Ishikawa (cell line): ENCODE measurements around the gene KDM4B.

Experiments used
- CEBPB ChIP-seq: IDR thresholded peaks from 2 replicates; pipeline ENCODE4 v1.6.1; 2012
- CREB1 ChIP-seq: IDR thresholded peaks from 2 replicates; pipeline ENCODE4 v1.6.1; 2012; ENCODE audit warnings: low read depth
- EGR1 ChIP-seq: IDR thresholded peaks from 2 replicates; pipeline ENCODE4 v1.6.1; 2012
- EP300 ChIP-seq: IDR thresholded peaks from 2 replicates; pipeline ENCODE4 v1.6.1; 2012; ENCODE audit warnings: borderline replicate concordance
- FOXM1 ChIP-seq: IDR thresholded peaks from 2 replicates; pipeline ENCODE4 v1.6.1; 2012; ENCODE audit warnings: low read depth, borderline replicate concordance
- NFIC ChIP-seq: IDR thresholded peaks from 2 replicates; pipeline ENCODE4 v1.6.1; 2012
- RAD21 ChIP-seq: IDR thresholded peaks from 2 replicates; pipeline ENCODE4 v1.6.1; 2012; ENCODE audit warnings: low read depth
- TAF1 ChIP-seq: IDR thresholded peaks from 2 replicates; pipeline ENCODE4 v1.6.1; 2012; ENCODE audit warnings: low read depth, mild to moderate bottlenecking
- TCF12 ChIP-seq: IDR thresholded peaks from 2 replicates; pipeline ENCODE4 v1.6.1; 2012; ENCODE audit warnings: low read depth
- TEAD4 ChIP-seq: IDR thresholded peaks from 2 replicates; pipeline ENCODE4 v1.6.1; 2012
- YY1 ChIP-seq: IDR thresholded peaks from 2 replicates; pipeline ENCODE4 v1.6.1; 2012; ENCODE audit warnings: low read depth
- ZBTB7A ChIP-seq: IDR thresholded peaks from 2 replicates; pipeline ENCODE4 v1.6.1; 2012; ENCODE audit warnings: low read depth
- TF ChIP-seq, protein P1 (sequence below): IDR thresholded peaks from 2 replicates; pipeline ENCODE4 v1.6.1; 2012
- TF ChIP-seq, protein P2 (sequence below): IDR thresholded peaks from 2 replicates; pipeline ENCODE4 v1.6.1; 2012; ENCODE audit warnings: low read depth, mild to moderate bottlenecking
- TF ChIP-seq, protein P3 (sequence below): IDR thresholded peaks from 2 replicates; pipeline ENCODE4 v1.6.1; 2012

The KDM4B gene

DNA sequence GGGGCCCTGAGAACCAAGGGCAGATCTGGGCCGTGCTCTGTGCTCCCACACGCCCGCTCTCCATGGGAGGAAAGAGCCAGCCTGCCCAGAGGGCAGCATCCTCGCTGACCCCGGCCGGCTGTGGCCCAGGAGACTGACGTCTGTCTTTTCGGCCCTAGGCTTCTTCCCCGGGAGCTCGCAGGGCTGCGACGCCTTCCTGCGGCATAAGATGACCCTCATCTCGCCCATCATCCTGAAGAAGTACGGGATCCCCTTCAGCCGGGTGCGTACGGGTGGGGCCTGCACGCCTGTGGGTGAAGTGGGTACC is 108.2 kb downstream of the KDM4B start:
- TF ChIP-seq YY1 (no peak), NFIC (no peak), TEAD4 (no peak), TCF12 (no peak), EGR1 (no peak)
- TF ChIP-seq, protein P1, sequence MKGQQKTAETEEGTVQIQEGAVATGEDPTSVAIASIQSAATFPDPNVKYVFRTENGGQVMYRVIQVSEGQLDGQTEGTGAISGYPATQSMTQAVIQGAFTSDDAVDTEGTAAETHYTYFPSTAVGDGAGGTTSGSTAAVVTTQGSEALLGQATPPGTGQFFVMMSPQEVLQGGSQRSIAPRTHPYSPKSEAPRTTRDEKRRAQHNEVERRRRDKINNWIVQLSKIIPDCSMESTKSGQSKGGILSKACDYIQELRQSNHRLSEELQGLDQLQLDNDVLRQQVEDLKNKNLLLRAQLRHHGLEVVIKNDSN: no peak

DNA sequence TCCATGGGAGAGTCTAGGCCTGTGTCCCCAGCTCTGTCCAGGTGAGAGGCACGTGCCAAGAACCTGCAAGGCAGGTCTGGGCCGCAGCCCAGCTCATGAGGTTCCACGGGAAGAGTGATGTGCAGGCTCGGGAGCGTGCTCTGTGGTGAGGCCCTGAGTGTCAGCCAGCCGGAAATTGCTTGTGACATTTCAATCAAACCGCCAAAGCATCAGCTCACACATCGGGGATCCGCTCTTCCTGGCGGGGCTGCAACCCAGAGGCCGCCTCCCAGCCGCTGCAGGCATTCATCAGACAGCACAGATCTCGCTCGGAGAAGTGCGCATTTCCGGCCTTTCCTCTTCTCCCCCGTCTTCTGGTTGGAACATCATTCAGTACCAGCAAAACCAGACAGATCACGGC is 109.3 kb downstream of the KDM4B start:
- TF ChIP-seq, protein P1: no peak
- no peak for TF ChIP-seq YY1
- no peak for TF ChIP-seq CEBPB
- TF ChIP-seq, protein P2, sequence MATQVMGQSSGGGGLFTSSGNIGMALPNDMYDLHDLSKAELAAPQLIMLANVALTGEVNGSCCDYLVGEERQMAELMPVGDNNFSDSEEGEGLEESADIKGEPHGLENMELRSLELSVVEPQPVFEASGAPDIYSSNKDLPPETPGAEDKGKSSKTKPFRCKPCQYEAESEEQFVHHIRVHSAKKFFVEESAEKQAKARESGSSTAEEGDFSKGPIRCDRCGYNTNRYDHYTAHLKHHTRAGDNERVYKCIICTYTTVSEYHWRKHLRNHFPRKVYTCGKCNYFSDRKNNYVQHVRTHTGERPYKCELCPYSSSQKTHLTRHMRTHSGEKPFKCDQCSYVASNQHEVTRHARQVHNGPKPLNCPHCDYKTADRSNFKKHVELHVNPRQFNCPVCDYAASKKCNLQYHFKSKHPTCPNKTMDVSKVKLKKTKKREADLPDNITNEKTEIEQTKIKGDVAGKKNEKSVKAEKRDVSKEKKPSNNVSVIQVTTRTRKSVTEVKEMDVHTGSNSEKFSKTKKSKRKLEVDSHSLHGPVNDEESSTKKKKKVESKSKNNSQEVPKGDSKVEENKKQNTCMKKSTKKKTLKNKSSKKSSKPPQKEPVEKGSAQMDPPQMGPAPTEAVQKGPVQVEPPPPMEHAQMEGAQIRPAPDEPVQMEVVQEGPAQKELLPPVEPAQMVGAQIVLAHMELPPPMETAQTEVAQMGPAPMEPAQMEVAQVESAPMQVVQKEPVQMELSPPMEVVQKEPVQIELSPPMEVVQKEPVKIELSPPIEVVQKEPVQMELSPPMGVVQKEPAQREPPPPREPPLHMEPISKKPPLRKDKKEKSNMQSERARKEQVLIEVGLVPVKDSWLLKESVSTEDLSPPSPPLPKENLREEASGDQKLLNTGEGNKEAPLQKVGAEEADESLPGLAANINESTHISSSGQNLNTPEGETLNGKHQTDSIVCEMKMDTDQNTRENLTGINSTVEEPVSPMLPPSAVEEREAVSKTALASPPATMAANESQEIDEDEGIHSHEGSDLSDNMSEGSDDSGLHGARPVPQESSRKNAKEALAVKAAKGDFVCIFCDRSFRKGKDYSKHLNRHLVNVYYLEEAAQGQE: no peak
- no peak for TF ChIP-seq FOXM1
- TF ChIP-seq NFIC: no peak
- TF ChIP-seq CREB1: no peak
- no peak for TF ChIP-seq RAD21
- no peak for TF ChIP-seq TCF12
- no peak for TF ChIP-seq TAF1
- TF ChIP-seq, protein P3, sequence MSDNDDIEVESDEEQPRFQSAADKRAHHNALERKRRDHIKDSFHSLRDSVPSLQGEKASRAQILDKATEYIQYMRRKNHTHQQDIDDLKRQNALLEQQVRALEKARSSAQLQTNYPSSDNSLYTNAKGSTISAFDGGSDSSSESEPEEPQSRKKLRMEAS: no peak
- TF ChIP-seq EGR1: no peak

DNA sequence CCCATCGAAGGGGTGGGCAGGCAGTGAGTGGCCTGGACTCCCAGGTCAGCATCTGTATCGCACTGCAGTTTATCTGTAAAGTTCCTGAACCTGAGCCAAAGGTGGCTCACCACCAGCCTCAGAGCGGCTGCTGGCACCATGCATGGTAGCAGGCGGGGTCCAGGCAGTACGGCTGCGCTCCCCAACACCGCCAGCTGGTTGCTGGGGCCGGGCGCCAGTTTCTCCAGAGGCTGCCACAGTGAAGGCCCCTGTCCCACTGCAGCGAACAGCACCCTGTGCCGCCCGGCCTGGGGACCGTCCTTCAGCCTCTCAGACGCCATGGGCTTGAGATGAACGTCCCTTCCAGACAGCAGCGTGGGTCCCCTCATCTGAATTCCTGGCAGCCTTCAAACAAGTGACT is 109.8 kb downstream of the KDM4B start:
- TF ChIP-seq NFIC (no peak), TCF12 (no peak), CREB1 (no peak), CEBPB (no peak), RAD21 (no peak), FOXM1 (no peak), EGR1 (no peak), TEAD4 (no peak), ZBTB7A (no peak), TAF1 (no peak), EP300 (no peak)
- TF ChIP-seq, protein P2: no peak
- TF ChIP-seq, protein P3: no peak

DNA sequence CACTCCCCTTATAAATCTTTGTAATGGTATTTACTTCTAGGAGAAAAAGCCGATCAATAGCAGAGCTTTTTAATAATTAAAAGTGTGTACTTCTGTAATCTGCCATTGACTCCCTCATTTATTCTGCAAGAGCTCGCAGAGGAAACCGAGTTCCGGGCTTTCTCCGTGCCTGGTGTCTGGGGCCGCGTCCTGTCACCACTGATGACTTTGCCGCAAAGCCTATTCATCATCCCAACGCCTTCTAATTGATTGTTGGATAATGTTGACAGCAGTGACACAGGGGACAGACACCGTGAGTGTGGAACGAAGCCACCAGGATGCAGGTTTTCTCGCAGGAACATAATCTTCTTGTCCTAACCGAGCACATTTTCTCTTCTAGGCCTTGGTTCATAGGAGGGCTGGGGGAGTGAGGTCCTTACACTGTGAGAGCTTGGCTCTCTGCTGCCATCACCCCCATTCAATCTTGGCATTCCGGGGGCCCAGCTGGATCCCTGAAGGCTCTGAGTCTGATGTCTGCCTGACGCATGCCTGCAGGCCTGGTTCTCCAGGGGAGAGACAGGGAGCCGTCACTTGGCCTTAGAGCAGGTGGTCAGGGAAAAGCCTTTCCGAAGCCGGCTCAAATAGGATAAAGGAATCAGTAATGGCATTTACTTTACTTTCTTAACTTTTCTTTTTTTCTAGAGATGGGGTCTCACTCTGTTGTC is 110.3 kb downstream of the KDM4B start:
- TF ChIP-seq CEBPB (no peak), ZBTB7A (no peak), EGR1 (no peak), EP300 (no peak), NFIC (no peak), TEAD4 (no peak), FOXM1 (no peak), TCF12 (no peak), TAF1 (no peak), YY1 (no peak), CREB1 (no peak), RAD21 (no peak)
- TF ChIP-seq, protein P2: no peak
- TF ChIP-seq, protein P3: no peak
- TF ChIP-seq, protein P1: no peak
